Osteocyte (in vitro differentiated cells): ENCODE measurements around the gene PPT1. TPM values are rescaled to one million over a fixed set of nuclear protein-coding genes. Genes with fewer than 3 reads are reported as not detected.
A peak's percentile ranks its signal among the peaks of the same experiment; 100 is the strongest.

Experiments
- DNase-seq: peaks from one replicate; pipeline ENCODE4 v3.0.0; 2021; ENCODE audit warnings: mixed read lengths; ENCODE audit not compliant: unreplicated experiment; ENCODE audit errors: extremely low spot score
- H3K27ac Mint-ChIP-seq: one replicate; pipeline ENCODE4 v1.8.0; 2021; ENCODE audit warnings: mild to moderate bottlenecking, mixed read lengths; ENCODE audit not compliant: unreplicated experiment
- H3K27me3 Mint-ChIP-seq: one replicate; pipeline ENCODE4 v1.8.0; 2021; ENCODE audit warnings: mixed read lengths; ENCODE audit not compliant: unreplicated experiment
- H3K36me3 Mint-ChIP-seq: one replicate; pipeline ENCODE4 v1.8.0; 2021; ENCODE audit warnings: mixed read lengths; ENCODE audit not compliant: unreplicated experiment
- H3K4me1 Mint-ChIP-seq: one replicate; pipeline ENCODE4 v1.8.0; 2021; ENCODE audit warnings: mixed read lengths; ENCODE audit not compliant: unreplicated experiment
- H3K4me3 Mint-ChIP-seq: one replicate; pipeline ENCODE4 v1.8.0; 2021; ENCODE audit warnings: mild to moderate bottlenecking, moderate library complexity, mixed read lengths; ENCODE audit not compliant: unreplicated experiment
- H3K9me3 Mint-ChIP-seq: one replicate; pipeline ENCODE4 v1.8.0; 2021; ENCODE audit warnings: mixed read lengths; ENCODE audit not compliant: unreplicated experiment
- CTCF ChIP-seq: fragments of 200-600 bp; sonication (generic); IDR thresholded peaks from 2 replicates; pipeline ENCODE4 v1.5.0; 2021; ENCODE audit warnings: antibody characterized with exemption, mild to moderate bottlenecking, moderate library complexity
- long read RNA-seq: library from polyadenylated mRNA; unstranded; transcript quantifications from one replicate; pipeline ENCODE4 v2.0.0, GENCODE V29; 2021
- total RNA-seq: library from RNA; stranded (reverse); gene quantifications from 2 replicates; pipeline ENCODE4 v1.2.1, GENCODE V29; 2021

Gene PPT1
- total RNA-seq, result 62.6 and 72.1 TPM in 2 replicates
- long read RNA-seq, full-length matches to known transcripts, result 1,208 of 1,240 reads
- long read RNA-seq, partial matches to known transcripts, result 24 of 1,240 reads
- long read RNA-seq, other reads (novel, unspliced or antisense), result 8 of 1,240 reads

- H3K4me3 Mint-ChIP-seq, result peak within 1 kb of the TSS; percentile 89
- peak; percentile 90 for DNase-seq
- H3K9me3 Mint-ChIP-seq, result peaks cover 5% of the 10 kb centered on the region
- TF ChIP-seq CTCF, result peak; percentile 48
- peak within 1 kb of the TSS; percentile 85 for H3K27ac Mint-ChIP-seq
- peaks cover 15% of the 10 kb centered on the region for H3K27me3 Mint-ChIP-seq
- peaks cover 21% of the 10 kb centered on the region for H3K4me1 Mint-ChIP-seq
- H3K36me3 Mint-ChIP-seq, result peaks cover 5% of the 10 kb centered on the region
Measured at GRCh38 chr1:40096977-40097782, at the start of gene PPT1. PPT1 (minus strand) TSS chr1:40097252; CDS start chr1:40097238, 14 bp downstream.

- Mint-ChIP-seq H3K27me3 (peaks cover 61% of the 10 kb centered on the region), H3K4me1 (peaks cover 6% of the 10 kb centered on the region), H3K27ac (no peak overlapping the region), H3K36me3 (no peaks in the 10 kb centered on the region), H3K4me3 (no peak overlapping the region), H3K9me3 (no peaks in the 10 kb centered on the region)
- peak; percentile 83 for TF ChIP-seq CTCF
- no peak for DNase-seq
Measured at GRCh38 chr1:40143891-40144575, 47.0 kb upstream of the PPT1 start.

- Mint-ChIP-seq H3K27ac (no peak overlapping the region), H3K27me3 (peaks cover 42% of the 10 kb centered on the region), H3K36me3 (no peaks in the 10 kb centered on the region), H3K4me1 (peaks cover 6% of the 10 kb centered on the region), H3K9me3 (no peaks in the 10 kb centered on the region), H3K4me3 (no peak overlapping the region)
- no peak for DNase-seq
- no peak for TF ChIP-seq CTCF
Measured at GRCh38 chr1:40141878-40142535, 45.0 kb upstream of the PPT1 start.

- Mint-ChIP-seq H3K27ac (no peak overlapping the region), H3K36me3 (no peaks in the 10 kb centered on the region), H3K27me3 (peaks cover 35% of the 10 kb centered on the region), H3K4me1 (peaks cover 6% of the 10 kb centered on the region), H3K9me3 (no peaks in the 10 kb centered on the region), H3K4me3 (no peak overlapping the region)
- TF ChIP-seq CTCF, result no peak
- DNase-seq, result no peak
Measured at GRCh38 chr1:40140211-40140973, 43.3 kb upstream of the PPT1 start.
